ENCODE measurements around the gene NUP188. TPM values are rescaled to one million over a fixed set of nuclear protein-coding genes. Genes with fewer than 3 reads are reported as not detected.

Gene NUP188
- total and polyA plus RNA-seq, 2 of the 4 experiments (the other 2 are of a cell fraction) = 53.0 to 59.1 TPM

- no peak for ATAC-seq (ENCODE audit: low read depth)
- no peaks in the 10 kb centered on the region for H3K9me3 ChIP-seq (ENCODE audit: control insufficient read depth, insufficient read depth, low read length)
- 92% methylated on average over 5 of the region's 11 CpGs; no CpG with 5 or more reads in 1 of the 2 experiments for WGBS, 2 experiments (ENCODE audit: extremely low coverage in 2 of 2, insufficient read length in 1 of 2)
- H3K27ac ChIP-seq (ENCODE audit: insufficient read depth, low read length) = peak overlapping the region; percentile 59; the same call in 1 of the 2 replicates
- in situ Hi-C loops (cut with MboI; ENCODE audit: low sequenced_read_pairs) = no loop called here
- no peak overlapping the region for H3K9ac ChIP-seq (ENCODE audit: low read depth, low read length)
- TF ChIP-seq MXI1 (IDR thresholded peaks at IDR 0.05; ENCODE audit: borderline replicate concordance, low read depth, low read length) (no peak), ELK1 (IDR thresholded peaks at IDR 0.05; ENCODE audit: borderline replicate concordance, low read depth, low read length) (no peak), CEBPB (IDR thresholded peaks at IDR 0.05; ENCODE audit: low read depth, low read length) (no peak), MAZ (IDR thresholded peaks at IDR 0.05; ENCODE audit: borderline replicate concordance, low read depth, low read length) (no peak), NFE2L2 (IDR thresholded peaks at IDR 0.05; ENCODE audit: low read depth, low read length) (no peak), MAFK (IDR thresholded peaks at IDR 0.05; ENCODE audit: low read depth, low read length) (no peak), BHLHE40 (IDR thresholded peaks at IDR 0.05; ENCODE audit: low read depth, low read length) (no peak), RAD21 (IDR thresholded peaks at IDR 0.05; ENCODE audit: low read length) (no peak), CTCF (conservative IDR thresholded peaks at IDR 0.05; ENCODE audit: low read depth, low read length) (no peak), SMC3 (IDR thresholded peaks at IDR 0.05; ENCODE audit: low read depth, low read length) (no peak), USF2 (IDR thresholded peaks at IDR 0.05; ENCODE audit: low read depth, low read length) (no peak), POLR2A (IDR thresholded peaks at IDR 0.05; ENCODE audit: low read depth, low read length) (no peak), RFX5 (IDR thresholded peaks at IDR 0.05; ENCODE audit: low read depth, low read length) (no peak), CHD1 (IDR thresholded peaks at IDR 0.05; ENCODE audit: low read depth, low read length) (no peak), RCOR1 (IDR thresholded peaks at IDR 0.05; ENCODE audit: insufficient replicate concordance, low read length) (no peak), FOS (IDR thresholded peaks at IDR 0.05; ENCODE audit: low read depth, low read length) (no peak)
- H2AK9ac ChIP-seq (replicated peaks; ENCODE audit: low read depth, low read length, poor library complexity) = peak overlapping the region; percentile 91
- peak overlapping the region; percentile 82 for H4K91ac ChIP-seq (ENCODE audit: insufficient read depth, low read depth, low read length)
- H3K23ac ChIP-seq (ENCODE audit: low read depth, low read length) = peak overlapping the region; percentile 44
- H3K4me3 ChIP-seq (ENCODE audit: insufficient read depth, low read depth, low read length) = no peak overlapping the region
- peak overlapping the region; percentile 80; the same call in 1 of the 2 replicates for H3K4ac ChIP-seq (ENCODE audit: low read depth, low read length)
- peak overlapping the region; percentile 31; the same call in 1 of the 2 replicates for H4K5ac ChIP-seq (ENCODE audit: low read depth, low read length)
- peak overlapping the region; percentile 65 for H3K14ac ChIP-seq (replicated peaks; ENCODE audit: low read depth, low read length)
- no peak overlapping the region for H3K56ac ChIP-seq (ENCODE audit: extremely low read depth, insufficient read depth, low read length)
- peak overlapping the region; percentile 28 for H2AFZ ChIP-seq (replicated peaks; ENCODE audit: low read length, poor library complexity)
- intact Hi-C loops (cut with micrococcal nuclease) = no loop called here
- dilution Hi-C loops (cut with HindIII; ENCODE audit: low sequenced_read_pairs, unreplicated experiment) = no loop called here
- H2BK20ac ChIP-seq (ENCODE audit: low read depth, low read length) = 0 out of 2 replicates have a peak overlapping the region, but pooled peaks have one; percentile 18
- H4K8ac ChIP-seq (ENCODE audit: low read depth in 2 of 2, low read length in 2 of 2) = peak overlapping the region; percentile 38 to 88; a peak in 3 of 4 replicates
- no peaks in the 10 kb centered on the region for H3K27me3 ChIP-seq (ENCODE audit: control insufficient read depth, insufficient read depth, low read length)
- BruUV-seq (replicated peaks) = no TSS peak
- H4K20me1 ChIP-seq (ENCODE audit: insufficient read depth, low read length) = no peaks in the 10 kb centered on the region
- H2BK15ac ChIP-seq (ENCODE audit: low read depth, low read length) = peak overlapping the region; percentile 91; the same call in 1 of the 3 replicates
- no peak overlapping the region for H3K18ac ChIP-seq (ENCODE audit: low read depth, low read length)
- peak overlapping the region; percentile 45; the same call in 1 of the 2 replicates for H2BK120ac ChIP-seq (ENCODE audit: low read depth, low read length)
- H3K4me2 ChIP-seq (ENCODE audit: low read depth, low read length) = no peak overlapping the region
- no peak for DNase-seq
- peaks cover 24% of the 10 kb centered on the region for H3K36me3 ChIP-seq (ENCODE audit: control insufficient read depth, insufficient read depth, low read length)
- H3K9me1 ChIP-seq (ENCODE audit: insufficient read depth, low read length) = peaks cover 44% of the 10 kb centered on the region
- CTCF ChIA-PET = interaction anchor here (1.1 kb wide), 1 partner anchor 53 kb away, joined by 3 read pairs; no protein-coding TSS in a partner anchor
- H2AK5ac ChIP-seq (ENCODE audit: low read depth, low read length) = peak overlapping the region; percentile 92
- POLR2A ChIA-PET (ENCODE audit: unreplicated experiment) = no interaction called here
- peaks cover 31% of the 10 kb centered on the region for H3K4me1 ChIP-seq (ENCODE audit: control insufficient read depth, insufficient read depth, low read length)
- peak overlapping the region; percentile 40 for H2BK5ac ChIP-seq (ENCODE audit: low read depth, low read length, poor library complexity, severe bottlenecking)
- peaks cover 34 to 80% of the 10 kb centered on the region in 2 experiments; a peak in 3 of 4 replicates for H3K79me1 ChIP-seq (ENCODE audit: low read depth in 1 of 2, low read length in 2 of 2)
These were observed 30.8 kb upstream of the NUP188 start for GRCh38 chr9:128916745-128917144.
